Measurements from ENCODE around the gene STARD3. TPM values are rescaled to one million over a fixed set of nuclear protein-coding genes. Genes with fewer than 3 reads are reported as not detected.

STARD3 gene
- total RNA-seq, 2 experiments from 2014 or later, result 96.3 to 96.5 TPM

DNA sequence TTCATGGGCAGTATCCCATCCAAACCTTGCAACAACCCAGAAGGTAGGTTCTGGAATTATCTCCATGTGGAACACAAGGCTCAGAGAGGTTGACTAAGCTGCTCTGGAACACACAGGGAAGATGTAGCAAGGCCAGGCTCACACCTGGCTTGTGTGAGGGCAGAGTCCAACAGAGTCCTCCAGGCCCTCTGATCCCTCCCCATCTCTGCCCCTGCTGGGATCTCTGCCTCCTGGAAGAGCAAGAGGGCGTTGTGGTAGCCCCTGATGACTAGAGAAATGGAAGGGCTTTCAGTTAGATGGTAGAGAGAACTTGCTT, 17.2 kb upstream of the STARD3 start:
- H3K27ac Mint-ChIP-seq, result no peak overlapping the region
- ATAC-seq (ENCODE audit: low read depth) (no peak), DNase-seq (no peak)
- no peaks in the 10 kb centered on the region for H3K9me3 Mint-ChIP-seq
- H3K4me1 Mint-ChIP-seq, result peaks cover 5% of the 10 kb centered on the region
- no peaks in the 10 kb centered on the region for H3K36me3 Mint-ChIP-seq
- H3K4me3 Mint-ChIP-seq, result no peak overlapping the region
- peaks cover 36% of the 10 kb centered on the region for H3K27me3 Mint-ChIP-seq
- POLR2A ChIA-PET, result no interaction called here

DNA sequence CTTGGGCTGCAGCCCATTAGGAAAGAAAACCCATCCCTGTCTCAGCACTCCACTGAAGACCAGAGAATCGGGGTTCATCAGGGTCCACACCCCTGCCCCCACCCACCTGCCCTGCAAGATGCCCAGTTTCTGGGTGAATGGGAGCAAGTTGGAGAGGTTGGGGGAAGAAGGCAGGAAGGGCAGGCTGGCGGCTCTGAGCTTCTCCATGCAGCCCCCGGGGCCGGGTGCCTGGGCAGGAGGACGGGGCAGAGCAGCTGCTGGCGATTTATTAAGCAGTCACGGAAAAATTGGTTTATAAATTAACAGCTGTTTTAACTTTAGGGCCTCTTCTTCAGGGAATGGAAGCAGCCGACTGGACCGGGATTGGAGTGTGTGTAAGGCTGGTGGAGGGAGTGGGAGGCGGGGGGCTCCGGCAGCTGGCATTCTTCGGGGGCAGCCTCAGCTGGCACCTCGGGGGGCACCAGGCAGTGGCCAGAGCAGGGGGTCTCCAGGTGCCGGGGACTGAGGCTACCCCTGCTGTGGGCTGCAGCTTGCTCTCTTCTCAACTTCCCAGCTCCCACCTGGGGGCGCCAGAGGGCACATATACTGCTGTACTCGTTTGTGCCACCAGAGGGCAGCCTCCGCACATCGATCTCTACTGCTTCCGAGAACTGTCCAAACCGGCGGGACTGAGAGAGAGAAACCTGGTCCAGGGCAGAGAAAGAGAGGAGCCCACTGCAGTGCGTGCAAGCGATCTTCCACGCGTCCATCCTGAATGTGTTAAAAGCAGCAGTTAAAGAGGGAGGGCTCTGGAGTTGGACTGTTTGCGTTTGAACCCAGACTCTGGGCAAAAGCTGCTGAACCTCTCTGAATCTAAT, 15.2 kb upstream of the STARD3 start:
- peak overlapping the region; percentile 7 for H3K27ac Mint-ChIP-seq
- H3K36me3 Mint-ChIP-seq, result no peaks in the 10 kb centered on the region
- peaks cover 9% of the 10 kb centered on the region for H3K4me1 Mint-ChIP-seq
- peaks cover 43% of the 10 kb centered on the region for H3K27me3 Mint-ChIP-seq
- POLR2A ChIA-PET, result interaction anchor here (0.6 to 0.9 kb wide), 3 partner anchors 10 to 359 kb away, joined by 3 read pairs; partner anchors contain the start of gene PSMD3
- H3K4me3 Mint-ChIP-seq, result peak overlapping the region; percentile 80
- DNase-seq (peak; percentile 93), ATAC-seq (ENCODE audit: low read depth) (peak; percentile 71)
- no peaks in the 10 kb centered on the region for H3K9me3 Mint-ChIP-seq

DNA sequence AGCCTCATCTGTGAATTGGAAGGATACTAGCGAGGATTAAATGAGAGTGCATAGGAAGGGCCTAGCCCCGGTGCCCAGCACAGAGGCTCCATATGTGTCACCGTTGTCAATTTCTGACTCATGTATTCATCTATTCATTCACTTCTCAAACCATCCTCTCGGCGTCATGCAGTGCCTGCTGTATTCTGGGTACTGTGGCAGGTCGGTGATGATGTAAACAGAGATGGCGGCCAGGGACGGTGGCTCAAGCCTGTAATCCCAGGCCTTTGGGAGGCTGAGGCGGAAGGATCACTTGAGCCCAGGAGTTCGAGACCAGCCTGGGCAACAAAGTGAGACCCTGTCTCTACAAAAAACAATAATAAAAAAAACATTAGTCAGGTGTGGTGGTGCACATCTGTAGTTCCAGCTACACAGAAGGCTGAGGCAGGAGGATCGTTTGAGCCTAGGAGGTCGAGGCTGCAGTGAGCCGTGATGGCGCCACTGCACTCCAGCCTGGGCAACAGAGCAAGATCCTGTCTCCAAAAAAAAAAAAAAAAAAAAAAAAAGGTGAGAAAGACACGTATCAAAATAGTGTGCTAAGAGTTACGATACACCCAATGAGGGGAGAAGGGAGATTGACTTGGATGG, 14.5 kb upstream of the STARD3 start:
- peak overlapping the region; percentile 80 for H3K4me3 Mint-ChIP-seq
- H3K4me1 Mint-ChIP-seq, result peaks cover 9% of the 10 kb centered on the region
- POLR2A ChIA-PET, result interaction anchor here (0.7 to 1.1 kb wide), 2 partner anchors 107 to 238 kb away, joined by 3 to 5 read pairs; no protein-coding TSS in a partner anchor
- no peak for DNase-seq
- no peaks in the 10 kb centered on the region for H3K9me3 Mint-ChIP-seq
- peak; percentile 7 for ATAC-seq (ENCODE audit: low read depth)
- H3K27ac Mint-ChIP-seq, result peak overlapping the region; percentile 7
- H3K36me3 Mint-ChIP-seq, result no peaks in the 10 kb centered on the region
- peaks cover 39% of the 10 kb centered on the region for H3K27me3 Mint-ChIP-seq

DNA sequence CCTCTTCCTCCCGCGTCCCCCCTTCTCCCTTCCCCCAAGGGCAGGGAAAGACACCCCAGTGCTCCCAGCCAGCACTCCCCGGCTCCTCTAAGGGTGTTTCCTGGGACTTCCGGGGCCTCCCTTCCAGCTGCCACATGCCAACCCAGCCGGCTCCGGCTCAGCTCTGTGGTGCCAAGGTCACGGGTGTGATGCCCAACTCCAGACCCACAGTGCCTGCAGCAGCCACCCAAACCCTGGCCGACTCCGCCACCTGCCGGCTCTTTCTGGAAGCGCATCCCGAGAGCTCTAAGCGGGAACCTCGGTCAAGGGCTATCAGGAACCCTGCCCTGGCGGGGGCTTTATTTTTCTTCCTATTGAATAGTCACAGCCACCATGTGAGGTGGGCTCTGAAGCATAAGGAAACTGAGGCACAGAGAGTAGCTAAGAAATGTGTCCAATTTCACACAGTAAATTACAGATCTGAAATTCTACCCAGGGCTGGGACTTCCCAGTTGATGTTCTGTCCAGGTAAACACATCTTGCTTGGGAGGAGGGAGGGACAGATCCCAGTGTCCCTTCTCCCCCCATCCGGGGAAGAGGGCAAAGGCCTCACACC, 13.5 kb upstream of the STARD3 start:
- Mint-ChIP-seq H3K4me1 (peaks cover 9% of the 10 kb centered on the region), H3K36me3 (no peaks in the 10 kb centered on the region), H3K4me3 (no peak overlapping the region), H3K27me3 (peaks cover 44% of the 10 kb centered on the region), H3K27ac (no peak overlapping the region), H3K9me3 (no peaks in the 10 kb centered on the region)
- ATAC-seq (ENCODE audit: low read depth), result peak; percentile 62
- POLR2A ChIA-PET, result interaction anchor here (0.5 to 1.1 kb wide), 3 partner anchors 10 to 515 kb away, joined by 3 read pairs; no protein-coding TSS in a partner anchor
- peak; percentile 90 for DNase-seq

DNA sequence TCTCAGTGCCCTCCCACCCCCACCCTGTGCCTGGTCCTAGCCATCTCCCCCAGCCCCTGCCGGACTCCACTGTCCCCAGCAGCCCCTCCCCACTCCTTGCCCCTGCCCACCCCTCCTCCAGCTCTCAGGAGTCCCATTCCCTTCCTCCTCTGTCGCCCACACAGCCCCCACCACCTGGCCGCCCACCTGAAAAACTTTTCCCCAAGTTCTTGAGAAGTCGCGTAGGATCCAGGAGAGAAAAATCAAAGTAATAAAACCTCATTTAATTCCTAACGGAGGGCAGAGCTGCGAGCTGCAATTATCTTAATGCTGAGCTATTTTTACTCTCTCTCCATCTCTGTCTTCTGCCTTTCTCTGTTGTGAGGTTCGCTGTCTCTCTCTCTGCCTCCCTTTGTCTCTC, 12.6 kb upstream of the STARD3 start:
- POLR2A ChIA-PET, result no interaction called here

DNA sequence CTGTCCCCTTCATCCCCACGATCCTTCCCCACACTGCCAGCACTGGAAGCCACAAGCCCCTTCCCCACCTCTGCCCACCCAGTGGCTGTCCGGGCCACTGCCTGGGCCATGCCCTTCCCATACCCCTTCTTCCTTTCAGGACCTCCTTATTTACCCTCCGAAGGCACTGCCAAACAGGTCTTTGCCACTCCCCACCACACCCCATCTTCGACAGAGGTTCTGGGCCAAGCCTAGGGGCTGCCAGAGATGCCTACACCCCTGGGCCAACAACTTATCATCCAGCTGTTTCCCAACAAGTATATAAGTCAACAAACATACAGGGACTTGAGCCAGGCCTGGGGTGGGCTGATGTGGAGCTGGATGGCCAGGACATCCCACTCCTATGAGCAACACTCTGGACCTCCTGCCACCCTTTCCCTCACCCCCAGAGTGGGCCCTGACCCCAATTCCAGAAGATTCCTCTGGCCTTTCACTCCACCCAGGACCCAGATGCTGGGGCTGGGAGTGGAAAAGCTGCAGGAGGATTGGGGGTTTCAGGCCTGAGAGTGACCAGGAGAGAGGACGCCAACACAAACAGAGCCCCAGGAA, 11.7 kb upstream of the STARD3 start:
- ATAC-seq (ENCODE audit: low read depth), result no peak
- Mint-ChIP-seq H3K4me1 (peaks cover 9% of the 10 kb centered on the region), H3K27me3 (peaks cover 46% of the 10 kb centered on the region), H3K27ac (no peak overlapping the region), H3K36me3 (no peaks in the 10 kb centered on the region), H3K4me3 (no peak overlapping the region), H3K9me3 (no peaks in the 10 kb centered on the region)
- POLR2A ChIA-PET, result interaction anchor here (0.6 kb wide), 1 partner anchor 1077 kb away, joined by 3 read pairs; no protein-coding TSS in a partner anchor
- no peak for DNase-seq

More for the DNA sequence above, 12.6 kb upstream of the STARD3 start:
- Mint-ChIP-seq H3K4me3 (no peak overlapping the region), H3K27me3 (peaks cover 45% of the 10 kb centered on the region), H3K9me3 (no peaks in the 10 kb centered on the region), H3K4me1 (peaks cover 9% of the 10 kb centered on the region), H3K27ac (no peak overlapping the region), H3K36me3 (no peaks in the 10 kb centered on the region)
- DNase-seq (no peak), ATAC-seq (ENCODE audit: low read depth) (no peak)

DNA sequence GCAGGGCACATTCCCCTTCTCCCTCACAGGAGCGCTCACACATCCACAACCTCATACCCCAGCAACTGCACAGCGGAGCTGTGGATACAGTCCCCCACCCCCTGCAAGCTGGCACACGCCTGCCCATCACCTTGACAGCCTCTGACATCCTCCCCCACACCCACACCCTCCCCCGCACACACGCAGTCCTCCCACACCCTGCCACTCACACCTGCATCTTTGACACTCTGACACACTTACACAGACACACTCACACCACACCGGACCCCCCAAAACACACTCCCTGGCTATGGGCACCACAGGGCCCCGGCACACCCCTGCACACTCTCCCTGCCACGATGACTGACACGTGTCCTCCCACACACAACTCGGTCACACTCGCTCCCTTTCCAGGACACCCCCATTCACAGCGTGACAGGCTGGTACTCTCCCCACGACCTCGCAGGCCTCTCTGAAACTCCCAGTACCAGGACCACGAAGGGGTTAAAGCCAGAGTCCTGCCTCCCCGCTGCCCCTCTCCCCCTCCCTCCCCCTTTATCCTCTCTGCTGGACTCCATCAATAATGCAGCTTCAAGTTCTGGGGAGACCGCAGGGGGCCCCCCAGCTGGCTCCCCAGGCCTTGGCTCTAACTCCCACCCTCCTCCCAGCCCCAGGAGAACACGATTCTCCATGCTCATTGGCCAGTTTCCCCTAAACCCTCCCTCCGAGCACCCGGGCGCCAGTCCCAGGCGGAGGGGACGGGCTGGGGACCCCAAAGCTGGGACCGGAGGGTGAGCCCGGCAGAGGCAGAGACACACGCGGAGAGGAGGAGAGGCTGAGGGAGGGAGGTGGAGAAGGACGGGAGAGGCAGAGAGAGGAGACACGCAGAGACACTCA, 10.5 kb upstream of the STARD3 start, which contains the start of gene PPP1R1B:
PPP1R1B (plus strand) TSS at position 782 of the 876 bp plus-strand sequence. CDS start 441 bp downstream, outside the sequence.
- no peaks in the 10 kb centered on the region for H3K9me3 Mint-ChIP-seq
- H3K27ac Mint-ChIP-seq, result no peak within 1 kb of the TSS
- POLR2A ChIA-PET, result interaction anchor here (0.6 kb wide), 1 partner anchor 1076 kb away, joined by 3 read pairs; no protein-coding TSS in a partner anchor
- no peak for ATAC-seq (ENCODE audit: low read depth)
- peaks cover 12% of the 10 kb centered on the region for H3K4me1 Mint-ChIP-seq
- DNase-seq, result no peak
- peak within 1 kb of the TSS; percentile 57 for H3K4me3 Mint-ChIP-seq
- no peaks in the 10 kb centered on the region for H3K36me3 Mint-ChIP-seq
- H3K27me3 Mint-ChIP-seq, result peaks cover 48% of the 10 kb centered on the region

DNA sequence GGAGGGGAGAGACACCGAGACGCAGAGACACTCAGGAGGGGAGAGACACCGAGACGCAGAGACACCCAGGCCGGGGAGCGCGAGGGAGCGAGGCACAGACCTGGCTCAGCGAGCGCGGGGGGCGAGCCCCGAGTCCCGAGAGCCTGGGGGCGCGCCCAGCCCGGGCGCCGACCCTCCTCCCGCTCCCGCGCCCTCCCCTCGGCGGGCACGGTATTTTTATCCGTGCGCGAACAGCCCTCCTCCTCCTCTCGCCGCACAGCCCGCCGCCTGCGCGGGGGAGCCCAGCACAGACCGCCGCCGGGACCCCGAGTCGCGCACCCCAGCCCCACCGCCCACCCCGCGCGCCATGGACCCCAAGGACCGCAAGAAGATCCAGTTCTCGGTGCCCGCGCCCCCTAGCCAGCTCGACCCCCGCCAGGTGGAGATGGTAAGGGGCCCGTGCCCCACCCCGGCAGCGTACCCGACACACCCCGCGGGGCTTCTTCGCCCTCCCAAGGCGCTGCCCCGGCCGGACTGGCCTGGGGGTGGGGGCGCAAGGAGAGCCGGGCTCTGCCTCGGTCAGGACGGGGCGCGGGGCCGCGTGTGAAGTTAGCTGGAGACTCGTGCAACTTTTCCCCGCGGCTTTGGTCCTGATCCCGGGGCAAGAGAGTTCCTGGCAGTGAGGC, 9.8 kb upstream of the STARD3 start:
- POLR2A ChIA-PET, result interaction anchor here (1.1 kb wide), 1 partner anchor 126 kb away, joined by 3 read pairs; no protein-coding TSS in a partner anchor

DNA sequence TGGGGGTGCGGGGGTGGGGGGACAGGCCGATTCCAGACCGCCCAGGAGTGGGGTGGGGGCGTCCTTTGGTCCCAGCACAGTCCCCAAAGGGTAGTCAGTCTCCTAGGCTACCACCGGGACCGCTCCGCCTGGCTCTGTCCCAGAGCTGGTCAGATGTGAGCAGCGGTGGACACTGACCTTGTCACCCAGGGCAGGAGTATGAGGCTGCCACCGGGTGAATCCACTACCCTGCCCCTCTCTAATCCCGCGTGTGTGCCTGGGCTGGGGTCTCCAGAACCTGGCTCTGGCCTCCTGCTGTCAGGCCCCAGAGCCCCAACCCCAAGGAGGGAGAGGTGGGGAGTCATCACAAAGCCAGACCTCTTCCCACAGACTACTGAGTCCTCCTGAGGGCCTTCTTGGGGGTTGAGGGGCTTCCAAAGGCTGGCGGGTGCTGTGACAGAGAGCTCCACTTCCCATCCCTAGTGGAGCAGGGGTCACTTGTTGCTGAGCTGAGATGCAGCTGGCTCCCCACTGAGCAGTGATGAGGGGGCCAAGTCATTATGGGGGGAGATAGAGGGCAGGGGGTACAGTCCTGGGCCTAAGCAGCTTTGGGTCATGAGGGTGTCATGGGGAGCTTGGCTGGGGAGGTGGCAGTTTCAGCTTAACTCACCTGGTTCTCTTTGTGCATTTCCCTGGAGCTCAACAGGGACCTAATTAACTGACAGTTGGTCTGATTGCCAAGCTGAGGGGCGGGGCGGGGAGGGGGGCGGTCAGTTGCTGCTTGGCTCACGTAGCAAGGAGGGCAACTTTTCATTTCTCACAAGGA, 9.0 kb upstream of the STARD3 start:
- no peak overlapping the region for H3K27ac Mint-ChIP-seq
- no peak overlapping the region for H3K4me3 Mint-ChIP-seq
- peaks cover 49% of the 10 kb centered on the region for H3K27me3 Mint-ChIP-seq
- no peaks in the 10 kb centered on the region for H3K36me3 Mint-ChIP-seq
- H3K9me3 Mint-ChIP-seq, result no peaks in the 10 kb centered on the region
- H3K4me1 Mint-ChIP-seq, result peaks cover 12% of the 10 kb centered on the region
- POLR2A ChIA-PET, result interaction anchor here (1.1 kb wide), 1 partner anchor 125 kb away, joined by 3 read pairs; no protein-coding TSS in a partner anchor
- ATAC-seq (ENCODE audit: low read depth), result no peak
- DNase-seq, result no peak

More for the DNA sequence above, 9.8 kb upstream of the STARD3 start:
- H3K4me1 Mint-ChIP-seq, result peaks cover 15% of the 10 kb centered on the region
- no peaks in the 10 kb centered on the region for H3K36me3 Mint-ChIP-seq
- no peak overlapping the region for H3K27ac Mint-ChIP-seq
- DNase-seq, result no peak
- H3K27me3 Mint-ChIP-seq, result peaks cover 49% of the 10 kb centered on the region
- H3K4me3 Mint-ChIP-seq, result peak overlapping the region; percentile 57
- H3K9me3 Mint-ChIP-seq, result no peaks in the 10 kb centered on the region
- ATAC-seq (ENCODE audit: low read depth), result no peak

DNA sequence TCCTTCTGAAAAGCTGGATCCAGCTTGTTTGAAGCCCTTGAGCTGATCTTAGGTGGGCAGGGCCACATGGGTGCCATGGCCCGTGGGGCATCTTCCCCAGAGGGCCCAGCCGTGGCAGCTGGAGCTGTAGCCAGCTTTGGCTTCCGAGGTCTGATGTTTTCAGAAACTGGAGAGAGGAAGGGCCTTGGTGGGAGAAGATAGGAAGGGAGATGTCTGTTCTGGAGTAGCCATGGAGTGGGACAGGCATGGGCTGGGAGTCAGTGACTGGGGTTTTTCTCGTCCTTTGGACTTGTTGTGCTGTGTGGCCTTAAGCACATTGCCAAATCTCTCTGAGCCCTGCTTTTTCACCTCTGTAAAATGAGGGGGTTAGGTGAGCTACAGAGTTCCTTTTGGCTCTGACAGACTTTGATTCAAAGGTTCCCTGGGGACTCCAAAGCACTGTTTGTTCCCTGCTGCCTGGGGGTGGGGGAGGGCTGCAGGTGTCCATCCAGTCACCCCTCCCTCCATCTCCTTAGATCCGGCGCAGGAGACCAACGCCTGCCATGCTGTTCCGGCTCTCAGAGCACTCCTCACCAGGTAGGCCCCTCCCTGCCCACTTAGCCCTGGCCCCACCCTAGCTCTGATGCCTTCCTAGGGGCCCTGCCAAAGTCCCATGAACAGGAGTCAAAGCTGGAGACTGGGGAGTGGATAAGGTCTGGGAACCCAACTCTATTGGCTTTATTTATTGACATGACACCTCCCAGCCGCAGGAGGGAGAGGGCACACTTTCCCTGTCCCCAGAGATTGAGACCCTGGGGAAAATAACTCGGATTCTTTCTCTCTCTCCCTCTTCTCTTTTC, 8.1 kb upstream of the STARD3 start:
- H3K4me3 Mint-ChIP-seq, result no peak overlapping the region
- no peaks in the 10 kb centered on the region for H3K36me3 Mint-ChIP-seq
- H3K27ac Mint-ChIP-seq, result no peak overlapping the region
- DNase-seq, result no peak
- no peak for ATAC-seq (ENCODE audit: low read depth)
- peaks cover 49% of the 10 kb centered on the region for H3K27me3 Mint-ChIP-seq
- no peaks in the 10 kb centered on the region for H3K9me3 Mint-ChIP-seq
- POLR2A ChIA-PET, result interaction anchor here (1.1 kb wide), 1 partner anchor 124 kb away, joined by 3 read pairs; no protein-coding TSS in a partner anchor
- H3K4me1 Mint-ChIP-seq, result peaks cover 12% of the 10 kb centered on the region

DNA sequence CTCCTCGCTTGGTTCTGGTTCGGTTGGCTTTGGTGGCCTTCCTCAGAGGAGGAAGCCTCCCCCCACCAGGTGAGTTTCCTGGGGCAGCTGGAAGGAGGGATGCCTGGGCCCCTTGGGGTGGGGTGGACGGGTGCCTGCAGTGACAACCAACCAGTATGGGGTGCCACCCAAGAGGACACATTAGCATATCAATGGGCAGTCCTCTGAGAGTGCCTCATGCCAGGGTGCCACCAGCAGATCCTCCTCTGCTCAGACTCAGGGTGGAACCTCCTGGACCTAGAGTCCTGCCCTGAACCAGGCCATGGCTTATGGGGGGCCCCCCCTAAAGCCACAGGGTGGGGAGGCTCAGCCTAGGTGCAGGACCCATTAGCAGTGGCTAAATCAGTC, 7.5 kb upstream of the STARD3 start:
- DNase-seq (no peak), ATAC-seq (ENCODE audit: low read depth) (no peak)
- Mint-ChIP-seq H3K36me3 (no peaks in the 10 kb centered on the region), H3K4me3 (no peak overlapping the region), H3K27ac (no peak overlapping the region), H3K4me1 (peaks cover 17% of the 10 kb centered on the region), H3K9me3 (no peaks in the 10 kb centered on the region), H3K27me3 (peaks cover 46% of the 10 kb centered on the region)
- POLR2A ChIA-PET, result no interaction called here
